LNCaP clone FGC (cell line): ENCODE measurements around the gene LINC01488.

Experiments
- DNase-seq: peaks from one replicate; pipeline ENCODE4 v3.0.0-alpha.2; 2011; ENCODE audit warnings: low read depth
- H3K4me3 ChIP-seq: 2 replicates; pipeline ENCODE4 v1.5.1; 2011; ENCODE audit warnings: mild to moderate bottlenecking, low read depth, low read length, control low read depth
- CTCF ChIP-seq: IDR thresholded peaks from 2 replicates; pipeline ENCODE4 v1.5.1; 2012; ENCODE audit warnings: mild to moderate bottlenecking; ENCODE audit not compliant: control insufficient read depth, insufficient read depth; ENCODE audit errors: extremely low read depth

LINC01488 gene

GRCh38 chr11:69493931-69494821 is 12.7 kb downstream of the LINC01488 start:
- no peak for DNase-seq
- TF ChIP-seq CTCF: no peak
- H3K4me3 ChIP-seq: no peak overlapping the region

GRCh38 chr11:69494851-69495250 is 13.4 kb downstream of the LINC01488 start:
- no peak overlapping the region for H3K4me3 ChIP-seq
- DNase-seq: no peak
- TF ChIP-seq CTCF: no peak

- no peak for DNase-seq
- TF ChIP-seq CTCF: no peak
- H3K4me3 ChIP-seq: no peak overlapping the region
Observed at GRCh38 chr11:69495441-69496201, 14.2 kb downstream of the LINC01488 start.

- no peak for TF ChIP-seq CTCF
- no peak overlapping the region for H3K4me3 ChIP-seq
- DNase-seq: no peak
Observed at GRCh38 chr11:69496202-69496557, 14.7 kb downstream of the LINC01488 start.

GRCh38 chr11:69496631-69497220 is 15.3 kb downstream of the LINC01488 start:
- no peak overlapping the region for H3K4me3 ChIP-seq
- no peak for TF ChIP-seq CTCF
- no peak for DNase-seq

- no peak for TF ChIP-seq CTCF
- no peak overlapping the region for H3K4me3 ChIP-seq
- DNase-seq: no peak
Observed at GRCh38 chr11:69497221-69497787, 15.8 kb downstream of the LINC01488 start.
